ENCODE data around the gene LILRB4. TPM values are rescaled to one million over a fixed set of nuclear protein-coding genes. Genes with fewer than 3 reads are reported as not detected.

Gene LILRB4
- total RNA-seq, 1 donor from 2014 or later = not detected

DNA sequence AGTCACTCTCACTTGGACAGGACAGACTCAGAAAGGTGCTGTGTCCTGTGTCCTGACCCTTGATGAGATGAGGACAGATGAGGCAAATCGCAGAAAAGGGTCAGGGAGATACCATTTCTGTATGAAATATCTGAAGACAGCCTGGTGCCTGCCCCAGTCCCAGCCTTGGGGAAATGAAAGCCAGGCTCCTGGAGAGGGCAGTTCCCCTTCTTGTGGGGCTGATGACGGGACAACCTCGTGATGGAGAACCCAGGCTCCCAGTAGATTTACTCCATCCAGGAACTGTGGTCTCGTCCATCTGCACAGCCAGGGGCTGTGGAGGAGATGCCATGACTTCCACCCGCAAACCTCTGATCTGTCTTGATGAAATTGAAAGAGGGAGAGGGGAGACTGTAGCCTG lies 18.7 kb upstream of the LILRB4 start:
- Histone ChIP-seq H3K4me1 (no peaks in the 10 kb centered on the region), H2AFZ (replicated peaks) (no peak overlapping the region), H3K27ac (no peak overlapping the region), H3K27me3 (no peaks in the 10 kb centered on the region), H3K79me2 (ENCODE audit: low read depth) (no peaks in the 10 kb centered on the region), H3K9ac (no peak overlapping the region), H3K4me2 (no peak overlapping the region), H3K9me3 (ENCODE audit: low read depth) (peaks cover 21% of the 10 kb centered on the region), H3F3A (ENCODE audit: low read depth) (no peaks in the 10 kb centered on the region), H3K36me3 (no peaks in the 10 kb centered on the region), H4K20me1 (ENCODE audit: low read depth) (no peaks in the 10 kb centered on the region), H3K4me3 (no peak overlapping the region)
- TF ChIP-seq EZH2phosphoT487 (IDR thresholded peaks at IDR 0.05) = no peak
- no peak for TF ChIP-seq EZH2 (IDR thresholded peaks at IDR 0.05)
- Mint-ChIP-seq H3K36me3 (no peaks in the 10 kb centered on the region), H3K9me3 (peaks cover 15% of the 10 kb centered on the region), H3K4me3 (no peak overlapping the region), H3K27me3 (ENCODE audit: insufficient read depth, low read depth) (no peaks in the 10 kb centered on the region), H3K27ac (no peak overlapping the region), H3K4me1 (no peaks in the 10 kb centered on the region)
- DNase-seq (ENCODE audit: low spot score) = no peak

DNA sequence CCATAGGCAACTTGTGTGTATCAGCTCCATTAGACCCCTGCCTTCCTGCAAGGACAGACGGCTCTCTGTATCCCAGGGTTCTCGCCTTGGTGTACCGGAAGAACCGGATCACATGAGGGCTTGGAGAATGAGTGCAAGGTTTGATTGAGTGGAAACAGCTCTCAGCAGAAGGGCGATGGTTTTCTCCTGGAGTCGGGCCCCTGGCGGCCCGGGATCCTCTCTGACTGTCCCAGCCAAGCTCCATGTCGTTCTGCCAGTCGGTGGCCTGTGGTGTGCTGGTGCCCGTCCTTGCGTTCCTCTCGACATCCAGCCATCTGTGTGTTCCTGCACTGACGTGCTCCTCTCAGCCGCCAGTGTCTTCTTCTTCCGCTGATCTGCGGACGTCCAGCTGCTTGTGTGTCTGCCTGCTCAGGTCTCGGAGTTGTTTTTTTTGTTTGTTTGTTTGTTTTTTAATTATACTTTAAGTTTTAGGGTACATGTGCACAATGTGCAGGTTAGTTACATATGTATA lies 16.4 kb upstream of the LILRB4 start:
- Histone ChIP-seq H3K36me3 (no peaks in the 10 kb centered on the region), H3K4me1 (no peaks in the 10 kb centered on the region), H2AFZ (replicated peaks) (no peak overlapping the region), H3K4me2 (no peak overlapping the region), H3K4me3 (no peak overlapping the region), H4K20me1 (ENCODE audit: low read depth) (no peaks in the 10 kb centered on the region), H3K27ac (no peak overlapping the region), H3K27me3 (no peaks in the 10 kb centered on the region), H3K79me2 (ENCODE audit: low read depth) (no peaks in the 10 kb centered on the region), H3F3A (ENCODE audit: low read depth) (no peaks in the 10 kb centered on the region), H3K9ac (no peak overlapping the region), H3K9me3 (ENCODE audit: low read depth) (peaks cover 8% of the 10 kb centered on the region)
- Mint-ChIP-seq H3K27me3 (ENCODE audit: insufficient read depth, low read depth) (no peaks in the 10 kb centered on the region), H3K36me3 (no peaks in the 10 kb centered on the region), H3K27ac (no peak overlapping the region), H3K4me1 (no peaks in the 10 kb centered on the region), H3K9me3 (peaks cover 17% of the 10 kb centered on the region), H3K4me3 (no peak overlapping the region)
- TF ChIP-seq EZH2phosphoT487 (IDR thresholded peaks at IDR 0.05) = no peak
- TF ChIP-seq EZH2 (IDR thresholded peaks at IDR 0.05) = no peak
- TF ChIP-seq CTCF (IDR thresholded peaks at IDR 0.05) = no peak
- no peak for DNase-seq (ENCODE audit: low spot score)

GRCh38 chr19:54648129-54648528 lies 14.7 kb upstream of the LILRB4 start:
- no peaks in the 10 kb centered on the region for H3K4me1 Mint-ChIP-seq
- H3K9ac ChIP-seq = no peak overlapping the region
- H3K9me3 Mint-ChIP-seq = peaks cover 21% of the 10 kb centered on the region
- no peaks in the 10 kb centered on the region for H3K27me3 Mint-ChIP-seq (ENCODE audit: insufficient read depth, low read depth)
- no peaks in the 10 kb centered on the region for H4K20me1 ChIP-seq (ENCODE audit: low read depth)
- no peaks in the 10 kb centered on the region for H3K27me3 ChIP-seq
- H3K4me2 ChIP-seq = no peak overlapping the region
- H3K4me1 ChIP-seq = no peaks in the 10 kb centered on the region
- no peak overlapping the region for H3K4me3 ChIP-seq
- H3K27ac ChIP-seq = no peak overlapping the region
- no peak overlapping the region for H3K4me3 Mint-ChIP-seq
- no peaks in the 10 kb centered on the region for H3K79me2 ChIP-seq (ENCODE audit: low read depth)
- TF ChIP-seq CTCF (IDR thresholded peaks at IDR 0.05) = no peak
- TF ChIP-seq EZH2 (IDR thresholded peaks at IDR 0.05) = no peak
- TF ChIP-seq EZH2phosphoT487 (IDR thresholded peaks at IDR 0.05) = no peak
- H3F3A ChIP-seq (ENCODE audit: low read depth) = no peaks in the 10 kb centered on the region
- no peak overlapping the region for H2AFZ ChIP-seq (replicated peaks)
- peaks cover 3% of the 10 kb centered on the region for H3K9me3 ChIP-seq (ENCODE audit: low read depth)
- DNase-seq (ENCODE audit: low spot score) = no peak
- H3K36me3 Mint-ChIP-seq = no peaks in the 10 kb centered on the region
- no peaks in the 10 kb centered on the region for H3K36me3 ChIP-seq
- no peak overlapping the region for H3K27ac Mint-ChIP-seq

- Histone ChIP-seq H2AFZ (replicated peaks) (no peak overlapping the region), H3F3A (ENCODE audit: low read depth) (no peaks in the 10 kb centered on the region), H3K4me1 (no peaks in the 10 kb centered on the region), H3K4me2 (no peak overlapping the region), H3K4me3 (no peak overlapping the region), H3K9ac (no peak overlapping the region), H3K79me2 (ENCODE audit: low read depth) (no peaks in the 10 kb centered on the region), H3K27ac (no peak overlapping the region), H3K27me3 (no peaks in the 10 kb centered on the region), H3K9me3 (ENCODE audit: low read depth) (peaks cover 3% of the 10 kb centered on the region), H3K36me3 (no peaks in the 10 kb centered on the region), H4K20me1 (ENCODE audit: low read depth) (no peaks in the 10 kb centered on the region)
- TF ChIP-seq EZH2 (IDR thresholded peaks at IDR 0.05) (no peak), EZH2phosphoT487 (IDR thresholded peaks at IDR 0.05) (no peak), CTCF (IDR thresholded peaks at IDR 0.05) (no peak)
- no peak for DNase-seq (ENCODE audit: low spot score)
- no peaks in the 10 kb centered on the region for H3K27me3 Mint-ChIP-seq (ENCODE audit: insufficient read depth, low read depth)
- no peak overlapping the region for H3K4me3 Mint-ChIP-seq
- peaks cover 22% of the 10 kb centered on the region for H3K9me3 Mint-ChIP-seq
- H3K27ac Mint-ChIP-seq = no peak overlapping the region
- no peaks in the 10 kb centered on the region for H3K4me1 Mint-ChIP-seq
- no peaks in the 10 kb centered on the region for H3K36me3 Mint-ChIP-seq
Measured at GRCh38 chr19:54650108-54650655, 12.6 kb upstream of the LILRB4 start.
